Effector CD4-positive, alpha-beta T cell (primary cell): Measurements from ENCODE around the gene DSCAML1.

Experiments used
- DNase-seq: peaks from one replicate; pipeline ENCODE4 v3.0.0-alpha.2; 2020

Gene DSCAML1

GRCh38 chr11:117654281-117655255 is 142.4 kb downstream of the DSCAML1 start:
- DNase-seq = no peak

GRCh38 chr11:117652521-117652920 is 144.5 kb downstream of the DSCAML1 start:
- DNase-seq = no peak

- no peak for DNase-seq
Observed at GRCh38 chr11:117649296-117650055, 147.5 kb downstream of the DSCAML1 start.

- DNase-seq = no peak
Observed at GRCh38 chr11:117647872-117648271, 149.1 kb downstream of the DSCAML1 start.

- DNase-seq = no peak
Observed at GRCh38 chr11:117647207-117647606, 149.8 kb downstream of the DSCAML1 start.

GRCh38 chr11:117646411-117646810 is 150.6 kb downstream of the DSCAML1 start:
- DNase-seq = no peak

- no peak for DNase-seq
Observed at GRCh38 chr11:117644403-117645155, 152.4 kb downstream of the DSCAML1 start.

- DNase-seq = no peak
Observed at GRCh38 chr11:117643606-117644300, 153.3 kb downstream of the DSCAML1 start.

- DNase-seq = no peak
Observed at GRCh38 chr11:117642835-117643234, 154.2 kb downstream of the DSCAML1 start.

- DNase-seq = no peak
Observed at GRCh38 chr11:117642396-117642795, 154.6 kb downstream of the DSCAML1 start.

GRCh38 chr11:117641008-117641915 is 155.8 kb downstream of the DSCAML1 start:
- no peak for DNase-seq

- no peak for DNase-seq
Observed at GRCh38 chr11:117640041-117640440, 157.0 kb downstream of the DSCAML1 start.

GRCh38 chr11:117639601-117640000 is 157.4 kb downstream of the DSCAML1 start:
- no peak for DNase-seq

- no peak for DNase-seq
Observed at GRCh38 chr11:117638911-117639543, 158.0 kb downstream of the DSCAML1 start.

- no peak for DNase-seq
Observed at GRCh38 chr11:117634756-117635603, 162.0 kb downstream of the DSCAML1 start.

- no peak for DNase-seq
Observed at GRCh38 chr11:117633976-117634755, 162.8 kb downstream of the DSCAML1 start.

GRCh38 chr11:117633186-117633754 is 163.7 kb downstream of the DSCAML1 start:
- no peak for DNase-seq

- no peak for DNase-seq
Observed at GRCh38 chr11:117632306-117632705, 164.7 kb downstream of the DSCAML1 start.
